Fibroblast of lung (primary cell): Measurements from ENCODE around the gene KCNK15.

Experiments
- EZH2 ChIP-seq: IDR thresholded peaks from 2 replicates; pipeline ENCODE4 v1.5.1; 2012; ENCODE audit warnings: low read length, control low read depth, mild to moderate bottlenecking; ENCODE audit errors: missing control alignments
- TF ChIP-seq, protein P1 (sequence below), 2 donors: IDR thresholded peaks in 1 of 2; conservative IDR thresholded peaks in 1 of 2; 1 replicate in 1 of 2; 2 replicates in 1 of 2; pipeline ENCODE4 v1.5.1; 2011 to 2012; ENCODE audit warnings: low read length in 2 of 2, control low read depth in 1 of 2, inconsistent platforms in 1 of 2, low read depth in 1 of 2, mild to moderate bottlenecking in 1 of 2

DNA sequence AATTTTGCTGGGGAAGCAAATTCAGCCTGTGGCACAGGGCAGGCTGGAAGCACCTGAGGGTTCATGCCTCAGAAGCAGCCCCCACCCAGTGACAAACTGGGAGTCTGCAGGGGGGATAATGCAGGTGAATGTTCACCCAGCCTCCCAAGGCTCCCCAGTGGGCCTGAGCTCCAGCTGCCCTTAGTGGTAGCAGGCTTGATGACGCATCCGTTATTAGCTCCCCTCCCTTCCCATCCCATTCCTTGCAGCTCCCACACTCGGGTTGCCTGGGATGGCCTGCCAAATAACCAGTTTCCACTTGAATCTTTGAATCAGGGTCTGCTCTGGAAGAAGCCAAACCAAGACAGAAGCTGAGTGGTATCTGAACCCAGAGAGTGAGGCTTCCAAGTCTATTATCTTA, 15.8 kb downstream of the KCNK15 start:
- TF ChIP-seq, protein P1, sequence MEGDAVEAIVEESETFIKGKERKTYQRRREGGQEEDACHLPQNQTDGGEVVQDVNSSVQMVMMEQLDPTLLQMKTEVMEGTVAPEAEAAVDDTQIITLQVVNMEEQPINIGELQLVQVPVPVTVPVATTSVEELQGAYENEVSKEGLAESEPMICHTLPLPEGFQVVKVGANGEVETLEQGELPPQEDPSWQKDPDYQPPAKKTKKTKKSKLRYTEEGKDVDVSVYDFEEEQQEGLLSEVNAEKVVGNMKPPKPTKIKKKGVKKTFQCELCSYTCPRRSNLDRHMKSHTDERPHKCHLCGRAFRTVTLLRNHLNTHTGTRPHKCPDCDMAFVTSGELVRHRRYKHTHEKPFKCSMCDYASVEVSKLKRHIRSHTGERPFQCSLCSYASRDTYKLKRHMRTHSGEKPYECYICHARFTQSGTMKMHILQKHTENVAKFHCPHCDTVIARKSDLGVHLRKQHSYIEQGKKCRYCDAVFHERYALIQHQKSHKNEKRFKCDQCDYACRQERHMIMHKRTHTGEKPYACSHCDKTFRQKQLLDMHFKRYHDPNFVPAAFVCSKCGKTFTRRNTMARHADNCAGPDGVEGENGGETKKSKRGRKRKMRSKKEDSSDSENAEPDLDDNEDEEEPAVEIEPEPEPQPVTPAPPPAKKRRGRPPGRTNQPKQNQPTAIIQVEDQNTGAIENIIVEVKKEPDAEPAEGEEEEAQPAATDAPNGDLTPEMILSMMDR (conservative IDR thresholded peaks at IDR 0.05 in 1 of 2, IDR thresholded peaks at IDR 0.05 in 1 of 2; ENCODE audit: low read depth in 1 of 2, low read length in 2 of 2) = no peak
- no peak for TF ChIP-seq EZH2
